ENCODE data around the gene PDE9A.

DNA sequence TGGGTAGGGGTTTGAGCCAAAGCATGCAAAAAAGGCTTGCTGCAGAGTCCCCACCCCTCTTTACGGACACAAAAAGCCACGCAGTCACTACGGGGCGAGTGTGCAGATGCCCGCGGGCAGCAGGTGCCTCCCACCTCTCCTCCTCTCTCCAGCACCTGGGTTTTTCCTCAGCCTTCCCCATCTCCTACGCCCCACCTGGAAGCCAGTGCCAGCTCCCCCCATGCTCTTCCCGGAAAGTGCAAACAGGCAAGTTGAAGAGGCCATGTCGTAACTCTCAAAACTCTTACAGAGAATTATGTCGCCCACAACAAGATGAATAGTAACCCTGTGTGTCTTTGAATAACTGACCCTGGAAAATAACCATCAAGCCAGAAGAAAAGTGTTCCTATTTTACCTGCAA is 82.5 kb downstream of the PDE9A start:
- TF ChIP-seq, protein P1, sequence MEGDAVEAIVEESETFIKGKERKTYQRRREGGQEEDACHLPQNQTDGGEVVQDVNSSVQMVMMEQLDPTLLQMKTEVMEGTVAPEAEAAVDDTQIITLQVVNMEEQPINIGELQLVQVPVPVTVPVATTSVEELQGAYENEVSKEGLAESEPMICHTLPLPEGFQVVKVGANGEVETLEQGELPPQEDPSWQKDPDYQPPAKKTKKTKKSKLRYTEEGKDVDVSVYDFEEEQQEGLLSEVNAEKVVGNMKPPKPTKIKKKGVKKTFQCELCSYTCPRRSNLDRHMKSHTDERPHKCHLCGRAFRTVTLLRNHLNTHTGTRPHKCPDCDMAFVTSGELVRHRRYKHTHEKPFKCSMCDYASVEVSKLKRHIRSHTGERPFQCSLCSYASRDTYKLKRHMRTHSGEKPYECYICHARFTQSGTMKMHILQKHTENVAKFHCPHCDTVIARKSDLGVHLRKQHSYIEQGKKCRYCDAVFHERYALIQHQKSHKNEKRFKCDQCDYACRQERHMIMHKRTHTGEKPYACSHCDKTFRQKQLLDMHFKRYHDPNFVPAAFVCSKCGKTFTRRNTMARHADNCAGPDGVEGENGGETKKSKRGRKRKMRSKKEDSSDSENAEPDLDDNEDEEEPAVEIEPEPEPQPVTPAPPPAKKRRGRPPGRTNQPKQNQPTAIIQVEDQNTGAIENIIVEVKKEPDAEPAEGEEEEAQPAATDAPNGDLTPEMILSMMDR (conservative IDR thresholded peaks at IDR 0.05; ENCODE audit: low read depth, low read length) = no peak
- TF ChIP-seq CHD1 (IDR thresholded peaks at IDR 0.05; ENCODE audit: low read depth, low read length) = no peak
- TF ChIP-seq CEBPB (IDR thresholded peaks at IDR 0.05; ENCODE audit: low read depth, low read length) = no peak
- TF ChIP-seq POLR2A (IDR thresholded peaks at IDR 0.05; ENCODE audit: low read depth, low read length) = no peak
- TF ChIP-seq RCOR1 (IDR thresholded peaks at IDR 0.05; ENCODE audit: insufficient replicate concordance, low read length) = no peak
- TF ChIP-seq MAFK (IDR thresholded peaks at IDR 0.05; ENCODE audit: low read depth, low read length) = no peak
- TF ChIP-seq BHLHE40 (IDR thresholded peaks at IDR 0.05; ENCODE audit: low read depth, low read length) = no peak
- TF ChIP-seq MXI1 (IDR thresholded peaks at IDR 0.05; ENCODE audit: borderline replicate concordance, low read depth, low read length) = no peak
- TF ChIP-seq, protein P2, sequence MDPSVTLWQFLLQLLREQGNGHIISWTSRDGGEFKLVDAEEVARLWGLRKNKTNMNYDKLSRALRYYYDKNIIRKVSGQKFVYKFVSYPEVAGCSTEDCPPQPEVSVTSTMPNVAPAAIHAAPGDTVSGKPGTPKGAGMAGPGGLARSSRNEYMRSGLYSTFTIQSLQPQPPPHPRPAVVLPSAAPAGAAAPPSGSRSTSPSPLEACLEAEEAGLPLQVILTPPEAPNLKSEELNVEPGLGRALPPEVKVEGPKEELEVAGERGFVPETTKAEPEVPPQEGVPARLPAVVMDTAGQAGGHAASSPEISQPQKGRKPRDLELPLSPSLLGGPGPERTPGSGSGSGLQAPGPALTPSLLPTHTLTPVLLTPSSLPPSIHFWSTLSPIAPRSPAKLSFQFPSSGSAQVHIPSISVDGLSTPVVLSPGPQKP (IDR thresholded peaks at IDR 0.05; ENCODE audit: borderline replicate concordance, low read depth, low read length) = no peak
- TF ChIP-seq RAD21 (IDR thresholded peaks at IDR 0.05; ENCODE audit: low read length) = no peak
- no peak for TF ChIP-seq FOS (IDR thresholded peaks at IDR 0.05; ENCODE audit: low read depth, low read length)
- no peak for TF ChIP-seq SMC3 (IDR thresholded peaks at IDR 0.05; ENCODE audit: low read depth, low read length)
- no peak for TF ChIP-seq MAZ (IDR thresholded peaks at IDR 0.05; ENCODE audit: borderline replicate concordance, low read depth, low read length)
- TF ChIP-seq RFX5 (IDR thresholded peaks at IDR 0.05; ENCODE audit: low read depth, low read length) = no peak
